Aorta (tissue), 5 donors: Measurements from ENCODE around the gene HNRNPUL2. TPM values are rescaled to one million over a fixed set of nuclear protein-coding genes. Genes with fewer than 3 reads are reported as not detected.
A peak's percentile ranks its signal among the peaks of the same experiment; 100 is the strongest.
"Not testable (repeated sequence)": the region's sequence is repeated elsewhere in the genome, so short reads cannot be mapped to it uniquely, and the experiment has no call there.

Experiments used
- ATAC-seq: fragments of 200-7000 bp; cut with Tn5 transposase; one replicate; pipeline ENCODE4 v1.9.1; 2022; ENCODE audit warnings: moderate library complexity; ENCODE audit not compliant: low FRiP score
- DNase-seq, 2 donors: peaks; one replicate each; pipeline ENCODE4 v3.0.0-alpha.2; 2020
- H3K27ac ChIP-seq, 2 donors: one replicate each; pipeline ENCODE4 v1.5.1; 2013; ENCODE audit warnings: low read length in 2 of 2, mild to moderate bottlenecking in 2 of 2, moderate library complexity in 2 of 2, control low read depth in 1 of 2, inconsistent platforms in 1 of 2, low read depth in 1 of 2
- H3K27me3 ChIP-seq, 2 donors: one replicate each; pipeline ENCODE4 v1.6.1; 2013; ENCODE audit warnings: control low read depth in 1 of 2, low read length in 1 of 2, mild to moderate bottlenecking in 1 of 2, moderate library complexity in 1 of 2; ENCODE audit not compliant: insufficient read depth in 2 of 2, control insufficient read depth in 1 of 2
- H3K36me3 ChIP-seq, 2 donors: one replicate each; pipeline ENCODE4 v1.6.1; 2013; ENCODE audit warnings: control low read depth in 1 of 2, low read length in 1 of 2, mild to moderate bottlenecking in 1 of 2; ENCODE audit not compliant: insufficient read depth in 2 of 2, control insufficient read depth in 1 of 2
- H3K4me1 ChIP-seq, 2 donors: one replicate each; pipeline ENCODE4 v1.6.1; 2013; ENCODE audit warnings: low read length in 2 of 2, control low read depth in 1 of 2, mild to moderate bottlenecking in 1 of 2, moderate library complexity in 1 of 2; ENCODE audit not compliant: insufficient read depth in 2 of 2, control insufficient read depth in 1 of 2
- H3K4me3 ChIP-seq, 2 donors: one replicate each; pipeline ENCODE4 v1.5.1; 2013; ENCODE audit warnings: low read length in 2 of 2, control low read depth in 1 of 2, mild to moderate bottlenecking in 1 of 2
- H3K9me3 ChIP-seq: one replicate; pipeline ENCODE4 v1.6.1; 2013; ENCODE audit warnings: mild to moderate bottlenecking, low read length; ENCODE audit not compliant: control insufficient read depth
- WGBS, 2 donors: extraction: QIAGEN DNeasy Blood & Tissue Kit; methylation state at CpG; one replicate each; pipeline ENCODE4 v1.1.7; 2013; 5-methylcytosine and 5-hydroxymethylcytosine counted together
- intact Hi-C, 2 donors: fragments of 100-400 bp; cut with DNase I; formaldehyde crosslinking; loops; one replicate each; pipeline versions ENCODE4 v1.14.2 to v1.15.0; 2022
- long read RNA-seq, 2 donors: library from polyadenylated mRNA; unstranded; transcript quantifications; one replicate each; pipeline ENCODE4 v2.0.0, GENCODE V29; 2020 to 2021
- polyA plus RNA-seq, 2 donors: library from polyadenylated mRNA; stranded (reverse); fragments of 200-250 nt; gene quantifications; one replicate each; pipeline ENCODE4 v1.2.3, GENCODE V29; 2013
- total RNA-seq, 2 donors: library from RNA; stranded (reverse); fragmentation: NEBNext Ultra II Directional; extraction: Animal tissue kit (Norgen Biotek cat#: 25700); gene quantifications; one replicate each; pipeline ENCODE4 v1.2.1, GENCODE V29; 2021
- donor health status: healthy with polysubstance abuse.
- donor health status: Bipolar disorder and iron deficiency.
- donor health status: DM: no; HTN: no; CAD: no.
- donor health status: DM: no; HTN: no; CAD: no.
- donor health status: DM: yes; HTN: yes; CAD: no.

HNRNPUL2 gene
- total RNA-seq (10 to 100 TPM; 46.9 to 47.2 TPM), polyA plus RNA-seq (10 to 100 TPM; 31.5 to 43.6 TPM)
- long read RNA-seq, donor 1, partial matches to known transcripts: 0 of 4 reads
- long read RNA-seq, donor 1, other reads (novel, unspliced or antisense): 4 of 4 reads
- long read RNA-seq, donor 2, full-length matches to known transcripts: 1 of 6 reads
- long read RNA-seq, donor 2, partial matches to known transcripts: 0 of 6 reads
- long read RNA-seq, donor 2, other reads (novel, unspliced or antisense): 5 of 6 reads

- WGBS, 2 donors: 0 to 1% methylated on average over 50 to 72 of the region's 72 CpGs
- intact Hi-C loops: loop anchor here in 1 of 2 donors (5.0 kb wide), 1 partner anchor 45 kb away; the partner anchor contains the start of gene TAF6L
- peak; percentile 96 for ATAC-seq
- peak; percentile 99 for DNase-seq
- H3K27me3 ChIP-seq: no peaks in the 10 kb centered on the region
- H3K27ac ChIP-seq: peak within 1 kb of the TSS; percentile 78 to 100
- no peaks in the 10 kb centered on the region for H3K9me3 ChIP-seq
- H3K36me3 ChIP-seq: peaks cover 2 to 4% of the 10 kb centered on the region in 2 donors
- peak within 1 kb of the TSS; percentile 84 to 99 for H3K4me3 ChIP-seq
- H3K4me1 ChIP-seq: no peaks in the 10 kb centered on the region
Measured at GRCh38 chr11:62727165-62727871, at the start of gene HNRNPUL2. Gene HNRNPUL2 (minus strand): TSS chr11:62727457. CDS start chr11:62727156, 301 bp downstream.

DNA sequence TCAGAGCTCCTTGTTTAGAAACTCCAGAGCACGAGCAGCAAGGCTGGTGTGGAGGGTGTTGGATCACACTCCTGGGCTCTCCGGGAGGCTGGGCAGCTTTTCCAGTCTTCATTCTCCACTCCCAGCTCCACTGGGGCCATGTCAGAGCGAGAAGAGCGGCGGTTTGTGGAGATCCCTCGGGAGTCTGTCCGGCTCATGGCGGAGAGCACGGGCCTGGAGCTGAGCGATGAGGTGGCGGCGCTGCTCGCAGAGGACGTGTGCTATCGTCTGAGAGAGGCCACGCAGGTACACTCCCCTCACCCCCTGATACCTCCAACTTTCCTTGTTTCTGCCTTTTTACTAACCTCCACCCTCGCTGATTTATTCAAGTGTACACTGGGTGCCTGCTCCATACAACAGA is 48.4 kb upstream of the HNRNPUL2 start:
- no peak for DNase-seq

GRCh38 chr11:62774407-62774806 is 47.1 kb upstream of the HNRNPUL2 start:
- H3K4me3 ChIP-seq: no peak overlapping the region
- intact Hi-C loops: loop anchor here in 1 of 2 donors (5.0 kb wide), 1 partner anchor 47 kb away; the partner anchor contains the start of genes HNRNPUL2 and TTC9C

More for the DNA sequence above, 48.4 kb upstream of the HNRNPUL2 start:
- Histone ChIP-seq H3K9me3 (no peaks in the 10 kb centered on the region), H3K27me3 (no peaks in the 10 kb centered on the region), H3K4me3 (no peak overlapping the region), H3K27ac (no peak overlapping the region), H3K4me1 (no peaks in the 10 kb centered on the region), H3K36me3 (no peaks in the 10 kb centered on the region)
- ATAC-seq: no peak
- intact Hi-C loops: no loop called here
- WGBS, 2 donors: 90 to 93% methylated on average over 17 of the region's 17 CpGs

DNA sequence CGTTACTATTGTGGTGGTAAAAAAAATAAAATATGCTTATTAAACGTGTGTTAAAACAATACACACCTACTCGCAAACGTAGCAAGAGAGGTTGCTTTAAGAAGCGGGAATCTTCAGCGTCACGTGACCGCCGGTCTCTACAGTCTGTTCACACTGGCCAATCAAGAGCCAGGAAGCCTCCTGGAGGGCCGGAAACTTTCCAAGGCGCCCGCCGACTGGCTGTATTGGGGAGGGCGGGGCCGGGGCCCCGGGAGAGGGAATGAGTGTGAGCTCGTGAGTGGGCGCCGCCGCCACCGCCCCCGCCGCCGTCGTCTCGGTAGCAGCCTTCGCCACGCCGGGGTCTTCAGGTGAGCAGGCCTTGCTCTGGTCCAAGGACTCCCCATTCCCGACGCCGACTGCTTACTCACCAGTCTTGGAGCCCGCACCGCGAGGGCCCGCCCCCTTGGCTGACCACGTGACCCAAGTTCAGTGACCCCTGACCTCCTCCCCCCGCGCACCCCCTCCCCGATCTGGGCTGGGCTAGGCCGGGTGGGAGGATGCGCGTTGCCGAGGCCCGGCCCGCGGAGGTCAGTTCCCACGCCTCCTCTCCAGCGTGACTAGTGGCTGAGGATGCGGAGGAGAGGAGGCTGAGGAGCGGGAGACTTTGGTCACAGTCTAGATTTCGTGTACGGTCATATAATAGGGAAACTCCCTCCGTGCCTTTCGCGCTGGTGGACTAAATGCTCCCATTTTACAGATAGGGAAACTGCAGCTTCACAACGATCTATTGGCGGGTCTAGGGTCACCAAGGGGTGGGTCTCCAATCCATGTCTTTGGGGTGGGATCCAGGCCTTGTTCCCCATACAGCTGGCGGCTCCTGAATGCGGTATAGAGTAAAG is 44.1 kb upstream of the HNRNPUL2 start, which contains the start of gene TAF6L:
Gene TAF6L, plus strand, starts transcription at position 253 of the 878 bp plus-strand sequence. CDS start 4,388 bp downstream, outside the sequence.
- H3K36me3 ChIP-seq: peaks cover 2 to 3% of the 10 kb centered on the region in 2 donors
- H3K9me3 ChIP-seq: no peaks in the 10 kb centered on the region
- DNase-seq (peak; percentile 99), ATAC-seq (peak; percentile 99)
- peak within 1 kb of the TSS; percentile 38 to 72 for H3K4me3 ChIP-seq
- H3K27ac ChIP-seq: peak within 1 kb of the TSS; percentile 31 to 98
- no peaks in the 10 kb centered on the region for H3K4me1 ChIP-seq
- no peaks in the 10 kb centered on the region for H3K27me3 ChIP-seq
- WGBS, 2 donors: 1 to 2% methylated on average over 60 of the region's 60 CpGs
- intact Hi-C loops: loop anchor here in 1 of 2 donors (5.0 kb wide), 1 partner anchor 44 kb away; the partner anchor contains the start of genes HNRNPUL2 and TTC9C

More at GRCh38 chr11:62774407-62774806, 47.1 kb upstream of the HNRNPUL2 start:
- ATAC-seq (no peak), DNase-seq (no peak)
- Histone ChIP-seq H3K4me1 (no peaks in the 10 kb centered on the region), H3K36me3 (no peaks in the 10 kb centered on the region), H3K27me3 (no peaks in the 10 kb centered on the region), H3K27ac (no peak overlapping the region), H3K9me3 (no peaks in the 10 kb centered on the region)
- 84 to 86% methylated on average over 6 of the region's 6 CpGs for whole genome bisulfite sequencing, 2 donors

GRCh38 chr11:62770778-62771143 is 43.5 kb upstream of the HNRNPUL2 start:
- ATAC-seq: peak; percentile 50
- Histone ChIP-seq H3K9me3 (no peaks in the 10 kb centered on the region), H3K4me1 (no peaks in the 10 kb centered on the region), H3K27ac (peak overlapping the region; percentile 31 to 98), H3K36me3 (peaks cover 2 to 6% of the 10 kb centered on the region in 2 donors), H3K27me3 (no peaks in the 10 kb centered on the region), H3K4me3 (peak overlapping the region; percentile 30 to 72)
- 0 to 1% methylated on average over 18 of the region's 18 CpGs for WGBS, 2 donors
- no peak for DNase-seq
- intact Hi-C loops: loop anchor here in 1 of 2 donors (5.0 kb wide), 1 partner anchor 43 kb away; the partner anchor contains the start of genes HNRNPUL2 and TTC9C

DNA sequence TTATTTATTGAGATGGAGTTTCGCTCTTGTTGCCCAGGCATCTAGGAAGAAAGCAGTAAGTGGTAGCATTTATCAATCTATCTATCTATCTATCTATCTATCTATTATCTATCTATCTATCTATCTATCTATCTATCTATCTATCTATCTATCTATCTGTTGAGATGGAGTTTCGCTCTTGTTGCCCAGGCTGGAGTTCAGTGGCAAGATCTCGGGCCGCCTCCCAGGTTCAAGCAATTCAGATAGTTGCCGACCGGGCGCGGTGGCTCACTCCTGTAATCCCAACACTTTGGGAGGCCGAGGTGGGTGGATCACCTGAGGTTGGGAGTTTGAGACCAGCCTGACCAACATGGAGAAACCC is 33.6 kb upstream of the HNRNPUL2 start:
- intact Hi-C loops, DNase-seq, H3K4me3 ChIP-seq: not testable (repeated sequence)

DNA sequence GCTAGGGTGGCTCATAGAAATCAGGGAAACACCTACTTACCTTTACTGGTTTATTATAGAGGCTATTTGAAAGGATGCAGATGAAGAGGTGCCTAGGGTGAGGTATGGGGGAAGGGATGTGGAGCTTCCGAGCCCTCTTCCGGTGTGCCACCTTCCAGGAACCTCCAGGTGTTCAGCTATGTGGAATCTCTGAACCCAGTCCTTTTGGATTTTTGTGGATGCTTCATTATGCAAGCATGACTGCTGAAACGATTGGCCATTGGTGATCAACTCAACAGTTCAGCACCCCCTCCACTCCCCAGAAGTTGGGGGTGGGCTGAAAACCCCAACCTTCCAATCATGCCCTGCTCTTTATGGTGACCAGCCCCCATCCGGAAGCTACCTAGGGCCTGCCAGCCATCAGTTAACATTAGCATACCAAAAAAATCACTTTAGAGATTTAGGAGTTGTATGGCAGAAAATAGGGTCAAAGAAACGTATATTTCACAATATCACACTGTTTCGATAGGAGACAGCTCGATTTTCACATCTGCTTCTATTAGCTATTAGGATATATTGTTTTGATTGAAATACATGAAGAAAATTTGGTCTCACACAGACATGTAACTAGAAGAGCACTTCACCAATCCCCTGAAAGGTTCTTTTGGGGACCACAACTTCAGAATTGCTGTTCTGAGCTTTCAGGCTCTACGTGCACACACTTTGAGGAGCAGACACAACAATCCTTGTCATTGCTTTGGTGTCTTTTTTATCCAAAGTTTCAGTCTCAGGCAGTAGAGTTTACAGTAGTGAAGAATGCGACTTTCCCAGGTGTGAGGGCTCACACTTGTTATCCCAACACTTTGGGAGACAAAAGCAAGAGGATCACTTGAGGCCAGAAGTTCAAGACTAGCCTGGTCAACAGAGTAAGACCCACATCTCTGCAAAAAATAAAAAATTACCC is 30.9 kb upstream of the HNRNPUL2 start:
- WGBS, 2 donors: 41 to 55% methylated on average over 9 of the region's 9 CpGs
- DNase-seq (peak in 1 of 2 donors; percentile 21), ATAC-seq (no peak)
- Histone ChIP-seq H3K27ac (no peak overlapping the region), H3K36me3 (no peaks in the 10 kb centered on the region), H3K27me3 (no peaks in the 10 kb centered on the region), H3K9me3 (no peaks in the 10 kb centered on the region), H3K4me3 (no peak overlapping the region), H3K4me1 (no peaks in the 10 kb centered on the region)
- intact Hi-C loops: no loop called here

More for the DNA sequence above, 33.6 kb upstream of the HNRNPUL2 start:
- H3K27me3 ChIP-seq, H3K27ac ChIP-seq, H3K4me1 ChIP-seq, H3K9me3 ChIP-seq, H3K36me3 ChIP-seq, ATAC-seq: not testable (repeated sequence)
- WGBS, 2 donors: 43 to 46% methylated on average over 9 of the region's 9 CpGs
